Fibroblast of skin of back (primary cell): ENCODE results near the gene GPC5.
"Not testable (repeated sequence)": the region's sequence is repeated elsewhere in the genome, so short reads cannot be mapped to it uniquely, and the experiment has no call there.

Experiments used
- DNase-seq: peaks from one replicate; pipeline ENCODE4 v3.0.0-alpha.2; 2013

GPC5 gene

DNA sequence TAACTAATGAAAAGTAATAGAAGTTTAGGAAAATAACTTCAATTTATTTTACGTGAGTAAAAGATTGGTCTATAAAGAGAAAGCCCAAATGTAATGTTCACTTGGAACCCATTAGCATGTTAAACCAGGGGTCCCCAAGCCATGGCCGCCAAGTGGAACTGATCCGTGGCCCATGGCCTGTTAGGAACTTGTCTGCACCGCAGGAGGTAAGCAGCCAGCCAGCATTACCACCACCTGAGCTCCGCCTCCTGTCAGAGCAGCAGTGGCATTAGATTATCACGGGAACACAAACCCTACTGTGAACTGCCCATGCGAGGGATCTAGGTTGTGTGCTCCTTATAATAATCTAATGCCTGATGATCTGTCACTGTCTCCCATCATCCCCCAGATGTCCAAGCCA lies 1009.4 kb downstream of the GPC5 start:
- DNase-seq, result no peak

DNA sequence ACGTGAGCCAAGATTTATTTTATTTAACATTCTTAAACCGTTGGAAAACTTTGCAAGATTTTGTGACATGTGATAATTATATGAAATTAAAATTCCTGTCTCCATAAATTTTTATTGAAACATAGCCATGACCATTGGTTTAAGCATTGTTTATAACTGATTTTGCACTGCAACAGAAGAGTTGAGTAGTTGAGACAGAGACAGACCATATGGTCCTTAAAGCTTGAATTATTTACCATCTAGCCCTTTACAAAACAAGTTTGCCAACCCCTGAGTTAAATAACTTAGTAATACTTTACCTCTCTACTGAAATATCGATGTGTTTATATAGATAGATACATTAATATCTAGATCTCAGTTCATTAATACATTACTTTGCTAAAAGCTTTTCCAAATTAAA lies 1014.1 kb downstream of the GPC5 start:
- DNase-seq, result no peak

DNA sequence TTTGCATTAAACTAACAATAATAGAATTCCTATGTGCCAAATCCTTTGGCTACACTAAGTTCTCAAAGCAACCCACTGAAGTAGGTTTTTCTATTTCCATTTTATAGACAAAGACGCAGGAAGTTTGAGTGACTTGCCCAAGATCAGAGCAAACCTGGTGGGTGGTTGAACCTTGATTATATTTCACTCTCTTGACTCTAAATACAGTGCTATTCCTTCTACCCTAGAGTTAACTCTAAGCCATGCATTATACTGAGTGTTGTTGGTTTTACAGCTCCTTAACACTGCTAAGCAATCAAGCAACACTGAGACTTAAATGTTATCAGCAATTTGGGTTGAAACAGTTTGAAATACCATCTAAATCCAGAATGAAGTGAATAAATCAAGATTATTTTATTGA lies 1014.6 kb downstream of the GPC5 start:
- no peak for DNase-seq

DNA sequence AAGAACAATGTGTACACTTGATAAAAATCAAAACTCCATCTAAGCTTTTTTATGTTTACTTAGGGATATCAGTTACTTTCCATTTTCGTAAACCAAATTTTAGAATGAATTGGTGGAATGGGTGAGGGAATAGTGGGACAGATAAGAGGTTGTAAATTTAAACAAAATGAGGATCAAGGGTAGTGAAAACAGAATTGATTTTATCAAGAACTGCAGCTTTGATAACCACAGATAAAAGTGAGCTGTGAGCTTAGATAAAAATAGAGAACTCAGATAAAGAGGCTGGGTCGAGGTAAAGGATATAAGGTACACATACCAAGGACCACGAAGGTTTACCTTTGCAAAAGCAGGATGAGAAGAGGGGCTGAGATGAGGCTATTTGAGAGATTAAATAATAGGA lies 1015.0 kb downstream of the GPC5 start:
- DNase-seq, result no peak

DNA sequence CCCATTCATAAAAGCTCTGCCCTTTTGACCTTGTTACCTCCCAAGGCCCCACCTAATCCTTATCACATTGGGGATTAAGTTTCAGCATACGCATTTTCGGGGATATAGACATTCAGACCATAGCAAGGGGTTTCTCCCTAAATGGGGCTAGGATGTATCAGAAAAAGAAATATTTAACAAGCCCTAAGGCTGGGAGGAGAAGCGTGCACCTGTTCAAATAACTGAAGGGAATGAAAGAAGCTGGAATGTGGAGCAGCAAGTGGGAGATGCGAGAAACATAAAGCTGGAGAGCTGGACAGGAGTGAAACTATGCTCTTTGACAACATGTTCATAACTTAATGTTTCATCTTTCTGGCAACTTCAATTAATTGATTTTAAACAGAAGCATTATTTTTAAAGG lies 1016.4 kb downstream of the GPC5 start:
- no peak for DNase-seq

DNA sequence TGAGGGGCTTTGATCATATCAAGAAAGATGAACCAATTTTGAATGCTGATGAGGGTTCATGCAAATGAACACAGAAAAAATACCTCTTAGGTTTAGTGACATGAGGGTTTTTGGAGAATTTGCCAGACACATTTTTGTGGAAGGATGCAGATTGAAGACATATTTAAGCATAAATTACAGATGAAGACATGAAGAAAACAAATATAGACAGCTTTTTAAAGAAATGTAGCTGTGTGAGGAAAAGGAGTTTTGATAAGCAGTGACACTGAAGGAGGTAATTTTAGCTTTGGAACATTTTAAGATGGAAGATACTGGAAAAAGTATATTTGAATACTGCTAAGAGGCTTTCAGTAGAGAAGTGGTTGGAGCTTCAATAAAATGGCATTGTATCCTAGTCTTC lies 1017.4 kb downstream of the GPC5 start:
- DNase-seq, result no peak

DNA sequence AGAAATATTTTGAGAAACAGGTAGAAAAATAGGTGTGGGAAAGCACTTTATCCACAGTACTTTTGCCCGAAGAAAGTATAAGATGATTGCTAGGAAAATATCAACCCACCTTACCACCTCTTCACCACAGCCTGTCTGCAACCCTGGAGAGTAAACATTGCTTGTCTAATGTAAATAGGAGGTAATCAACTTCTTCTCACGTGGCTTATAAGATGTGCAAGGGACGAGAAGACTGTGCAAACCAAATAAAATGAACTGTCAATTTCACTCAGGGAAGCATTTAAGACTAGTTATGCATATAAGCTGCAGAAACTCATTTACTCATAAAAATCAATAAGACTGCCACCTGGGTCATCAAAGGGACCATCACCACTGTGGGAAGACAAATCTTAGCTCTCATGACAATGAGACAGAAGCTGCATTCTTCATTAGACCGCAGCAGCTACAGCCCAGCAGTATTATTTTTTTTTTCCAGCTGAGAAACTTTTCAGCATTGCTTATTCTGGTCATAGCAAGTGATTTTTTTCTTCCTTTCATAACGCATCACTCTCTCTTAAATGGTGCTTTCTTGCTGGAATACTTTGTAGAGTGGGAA lies 1020.5 kb downstream of the GPC5 start:
- no peak for DNase-seq

DNA sequence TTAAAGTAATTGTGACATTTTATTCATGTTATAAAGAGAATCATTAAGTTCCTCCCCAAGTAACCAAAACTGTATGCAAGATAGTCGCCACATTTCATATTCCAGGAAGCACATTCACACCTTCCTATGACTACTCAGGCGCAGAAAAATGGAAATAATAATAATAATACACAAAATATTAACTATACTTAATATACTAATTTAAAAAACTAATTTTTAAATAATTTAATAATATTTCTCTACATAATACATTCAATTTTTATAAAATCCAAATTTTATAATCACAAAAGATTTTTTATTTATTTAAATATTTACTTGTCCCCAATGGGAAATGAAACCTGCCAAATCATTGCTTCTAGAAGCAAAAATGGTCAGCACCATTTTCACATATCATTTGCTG lies 1030.8 kb downstream of the GPC5 start:
- DNase-seq, result no peak

DNA sequence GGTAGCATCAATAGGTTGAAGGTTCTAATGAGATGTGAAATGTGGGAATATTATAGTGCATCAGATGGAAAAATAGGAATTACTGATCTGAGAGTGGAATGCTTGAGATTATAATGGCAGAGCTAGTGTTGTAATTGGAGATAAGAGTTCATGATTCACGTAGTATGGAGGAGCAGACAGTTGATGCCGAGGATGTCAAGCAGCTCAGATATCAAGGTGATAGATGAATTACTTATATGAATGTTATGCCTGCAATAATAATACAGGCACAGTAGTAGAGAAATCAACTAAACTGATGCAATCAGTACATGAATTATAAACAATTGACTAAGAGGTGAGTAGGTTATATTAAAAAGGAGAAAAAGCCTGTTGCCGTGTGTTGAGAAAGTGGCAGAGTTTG lies 1035.0 kb downstream of the GPC5 start:
- DNase-seq, result no peak

DNA sequence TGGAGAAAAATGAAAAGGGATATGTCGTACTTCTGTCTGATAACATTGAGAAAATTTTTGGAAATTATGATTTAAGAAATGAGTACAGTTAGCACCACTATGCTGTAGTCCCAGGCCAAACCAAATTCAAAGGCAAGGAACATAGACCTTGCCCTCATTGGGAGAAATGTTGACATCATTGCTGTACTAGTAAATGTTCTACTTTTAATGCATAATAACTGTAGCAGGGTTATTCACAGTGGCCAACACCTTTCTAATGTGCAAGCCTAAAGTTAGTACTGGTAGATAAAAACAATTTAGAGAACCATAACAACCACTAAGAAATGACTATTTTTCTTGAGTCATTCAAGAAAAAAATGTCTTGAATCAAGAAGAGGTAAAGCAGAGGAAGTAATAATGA lies 1035.5 kb downstream of the GPC5 start:
- no peak for DNase-seq

DNA sequence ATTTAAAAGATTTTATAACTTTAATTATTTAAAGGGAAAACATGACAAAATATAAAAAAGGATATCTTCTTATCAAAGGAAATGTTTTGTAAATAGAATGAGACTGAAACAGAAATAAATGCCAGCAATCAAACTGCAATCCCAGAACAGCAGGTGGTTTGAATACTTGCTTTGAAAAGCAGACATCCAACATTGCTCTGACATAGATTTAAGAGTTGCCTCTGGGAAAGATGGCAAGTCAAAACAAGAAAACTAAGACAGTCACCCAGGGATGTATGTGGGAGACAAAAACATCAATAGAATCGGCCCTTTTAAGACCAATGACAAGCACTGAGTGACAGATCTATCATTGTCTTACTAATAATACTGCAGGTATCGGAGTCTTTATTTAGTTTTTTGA lies 1038.5 kb downstream of the GPC5 start:
- DNase-seq, result no peak

DNA sequence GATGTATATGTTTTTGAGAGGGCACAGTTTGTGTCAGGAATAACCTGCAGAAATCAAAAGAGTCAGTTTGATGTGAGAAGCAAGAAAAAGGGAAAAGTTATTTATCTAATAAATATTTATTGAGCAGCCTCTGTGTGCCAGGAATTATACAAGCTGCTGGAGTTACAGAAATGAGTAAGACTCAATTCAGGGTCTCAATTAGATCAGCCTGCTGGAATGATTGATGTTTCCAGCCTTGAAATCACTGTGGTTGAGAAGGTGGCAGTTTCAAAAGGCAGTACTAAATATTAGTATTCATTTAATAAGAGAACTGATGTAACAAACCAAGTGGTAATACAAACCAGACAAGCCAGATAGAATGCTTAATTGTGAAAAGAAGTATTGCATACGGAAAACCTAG lies 1045.8 kb downstream of the GPC5 start:
- no peak for DNase-seq

DNA sequence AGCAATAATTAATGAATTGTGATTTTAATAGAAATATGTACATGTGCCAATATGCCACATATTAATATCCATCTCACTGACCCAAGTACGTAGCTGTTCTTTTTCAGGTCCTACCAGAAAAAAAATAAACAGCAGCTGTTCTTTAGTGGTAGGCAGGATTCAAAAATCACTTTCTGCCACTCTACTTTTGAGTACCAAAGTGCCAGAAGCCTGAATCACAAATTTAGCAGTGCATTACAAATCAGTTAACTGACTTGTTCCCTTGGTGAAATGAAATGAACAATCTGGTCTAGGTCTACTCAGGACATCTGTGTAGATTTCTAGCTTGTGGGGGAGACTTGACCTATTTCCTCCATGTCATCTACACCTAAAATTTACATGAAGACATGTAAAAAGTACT lies 1052.6 kb downstream of the GPC5 start:
- DNase-seq, result no peak

DNA sequence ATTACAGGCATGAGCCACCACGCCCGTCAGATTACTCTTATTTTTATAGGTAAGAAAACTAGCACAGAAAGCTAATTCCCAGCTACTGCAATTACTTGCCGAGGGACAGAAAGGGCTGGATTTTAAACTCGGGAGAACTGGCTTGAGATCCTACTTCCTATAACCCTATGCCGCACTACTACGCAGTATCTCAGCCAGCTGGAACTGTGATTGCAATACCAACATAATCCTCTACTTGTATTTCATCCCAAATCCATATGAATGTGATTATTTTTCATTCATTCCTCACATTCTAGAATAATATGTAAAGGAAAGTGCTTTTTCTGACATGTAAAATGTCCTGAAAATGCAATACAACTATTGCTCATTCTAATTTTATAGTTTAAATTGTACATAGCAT lies 1054.4 kb downstream of the GPC5 start:
- no peak for DNase-seq

DNA sequence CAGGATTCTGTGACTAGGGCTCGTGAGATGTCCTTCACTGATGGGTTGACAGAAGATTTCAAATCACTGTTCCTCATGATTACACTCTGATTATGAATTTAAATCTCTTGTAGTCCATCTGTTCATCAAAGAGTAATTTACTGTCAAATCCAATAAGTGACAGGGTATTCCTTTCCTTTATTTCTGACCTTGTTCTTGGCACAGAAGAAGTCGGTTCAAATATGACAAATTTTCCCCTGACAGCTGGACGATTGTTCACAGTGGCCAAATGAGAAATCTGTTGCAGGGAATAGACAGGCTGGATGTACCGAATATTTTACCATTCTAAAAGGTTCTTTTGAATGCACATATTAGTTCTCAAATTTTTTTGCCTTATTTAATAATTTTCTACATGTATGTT lies 1060.9 kb downstream of the GPC5 start:
- DNase-seq, result no peak

DNA sequence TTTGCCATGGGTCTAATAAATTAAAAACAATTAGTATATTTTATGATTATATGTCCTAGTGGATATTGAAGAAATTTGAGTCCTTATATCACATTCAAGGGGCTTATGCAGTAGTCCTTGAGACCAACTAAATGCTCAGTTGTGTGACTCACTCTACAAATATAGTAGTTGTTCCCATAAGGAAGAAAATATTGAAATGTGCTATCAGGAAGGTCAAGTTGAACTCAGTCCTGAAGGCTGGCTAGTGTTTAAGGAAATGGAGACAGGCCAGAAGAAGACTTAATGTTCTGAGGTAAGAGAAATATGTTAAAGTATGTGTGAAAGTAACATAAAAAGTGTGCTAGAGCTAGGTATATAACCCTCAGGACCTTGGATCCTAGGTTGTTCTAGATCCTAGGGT lies 1062.1 kb downstream of the GPC5 start:
- DNase-seq, result peak; percentile 2

DNA sequence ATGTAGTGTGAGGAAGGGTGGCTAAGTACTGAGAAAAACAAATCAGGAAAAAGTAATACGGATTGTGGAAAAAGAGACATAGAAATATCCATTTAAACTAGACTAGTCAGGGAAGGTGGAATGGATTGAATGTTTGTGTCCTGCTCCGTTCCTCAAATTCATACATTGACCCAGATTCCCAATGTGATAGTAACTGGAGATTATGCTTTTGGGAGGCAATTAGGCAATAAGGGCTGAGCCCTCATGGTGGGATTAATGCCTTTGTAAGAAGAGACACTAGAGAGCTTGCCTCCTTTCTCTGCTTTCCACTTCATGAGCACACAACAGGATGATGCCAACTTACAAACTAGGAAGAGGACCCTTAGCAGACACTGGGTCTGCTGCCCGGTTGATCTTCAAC lies 1063.0 kb downstream of the GPC5 start:
- no peak for DNase-seq

DNA sequence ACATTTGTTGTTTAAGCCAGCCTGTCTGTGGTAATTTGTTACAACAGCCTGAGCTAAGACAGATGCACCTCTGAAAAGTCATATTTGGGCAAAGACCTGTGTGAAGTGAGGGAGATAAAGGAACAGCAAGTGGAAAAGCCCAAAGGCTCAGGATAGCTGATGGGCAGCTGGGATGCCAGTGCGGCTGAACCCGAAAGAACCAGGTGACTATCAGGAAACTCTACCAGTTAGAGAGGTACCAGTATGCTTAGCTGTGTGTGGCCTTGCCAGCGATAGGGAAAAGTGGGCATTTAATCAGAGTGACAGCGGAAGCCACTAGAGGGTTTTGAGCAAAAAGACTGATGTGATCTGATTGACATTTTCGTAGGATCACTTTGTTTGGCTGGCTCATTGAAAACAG lies 1063.4 kb downstream of the GPC5 start:
- no peak for DNase-seq

DNA sequence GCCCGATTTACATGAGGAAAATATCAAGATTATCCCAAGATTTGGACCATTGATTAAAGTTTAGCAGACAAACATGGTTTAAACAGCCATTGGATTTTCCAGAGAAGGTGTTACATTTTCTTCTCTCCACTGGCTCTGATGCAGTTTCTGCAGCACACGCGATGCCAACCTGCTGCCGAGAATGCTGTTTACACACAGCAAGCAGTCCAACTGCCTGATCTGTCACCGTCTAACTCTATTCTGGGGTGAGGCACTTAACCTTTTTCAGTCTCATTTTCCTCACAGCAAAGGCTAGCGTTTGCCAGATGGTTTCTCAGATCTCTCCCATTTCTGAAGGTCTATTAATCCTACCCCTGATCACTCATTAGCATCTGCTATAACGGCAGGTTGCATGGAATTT lies 1064.7 kb downstream of the GPC5 start:
- no peak for DNase-seq

DNA sequence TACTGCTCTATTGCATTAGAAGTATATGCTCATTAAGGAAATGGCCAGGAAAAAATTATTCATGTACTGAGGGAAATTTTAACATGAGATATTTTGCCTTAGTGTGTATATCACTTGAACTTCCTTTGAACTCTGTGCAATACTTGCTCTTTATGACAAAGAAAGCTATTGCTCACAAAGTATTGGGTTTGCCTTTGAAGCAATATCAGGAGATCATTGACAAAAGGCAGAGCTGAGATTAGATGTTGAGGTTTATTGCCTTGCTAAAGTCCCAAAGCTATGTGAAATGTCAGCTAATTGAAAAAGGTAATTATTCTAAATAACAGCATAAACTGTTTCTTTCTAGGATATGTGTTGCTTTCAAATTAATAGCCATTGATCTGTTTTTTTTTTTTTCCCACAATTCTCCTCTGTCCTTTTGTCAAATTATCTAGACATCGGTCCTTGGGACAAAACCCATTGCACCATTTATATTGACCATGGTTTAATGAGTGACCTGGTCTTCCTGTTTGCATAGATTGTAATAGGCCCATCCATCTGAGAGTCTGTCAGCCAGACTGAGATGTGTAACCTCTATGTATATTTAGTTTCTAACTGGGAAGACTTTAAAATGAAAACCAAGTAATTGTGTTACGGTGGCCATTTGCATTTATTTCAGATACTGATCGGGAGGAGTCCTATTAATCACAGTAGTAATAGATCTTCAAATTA lies 1075.5 kb downstream of the GPC5 start:
- DNase-seq, result no peak

DNA sequence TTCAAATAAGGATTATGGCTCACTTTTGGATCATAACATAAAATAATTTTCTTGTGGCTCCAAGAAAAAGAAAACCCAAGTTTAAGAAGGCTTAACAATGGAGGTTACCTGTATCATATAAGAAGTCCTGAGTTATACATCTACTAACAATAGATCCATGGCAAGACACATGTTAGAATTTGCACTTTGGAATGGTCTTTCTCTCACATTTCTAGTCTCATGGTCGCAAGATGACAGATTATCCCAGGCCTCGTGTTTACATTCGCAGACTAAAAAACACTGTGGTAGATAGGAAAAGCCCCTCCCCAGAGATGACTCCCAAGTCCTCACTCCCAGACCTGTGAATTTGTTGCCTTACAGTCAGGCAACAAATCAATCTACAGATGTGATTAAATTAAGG lies 1082.0 kb downstream of the GPC5 start:
- DNase-seq, result no peak

DNA sequence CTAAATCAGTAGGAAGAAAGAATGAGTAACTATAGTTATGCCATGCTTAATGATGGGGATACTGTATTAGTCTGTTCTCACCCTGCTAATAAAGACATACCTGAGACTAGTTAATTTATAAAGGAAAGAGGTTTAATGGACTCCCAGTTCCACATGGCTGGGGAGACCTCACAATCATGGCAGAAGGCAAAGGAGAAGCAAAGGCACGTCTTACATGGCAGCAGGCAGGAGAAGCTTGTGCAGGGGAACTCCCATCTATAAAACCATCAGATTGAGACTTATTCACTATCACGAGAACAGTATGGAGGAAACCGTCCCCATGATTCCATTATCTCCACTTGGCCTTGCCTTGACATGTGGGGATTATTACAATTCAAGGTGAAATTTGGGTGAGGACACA lies 1084.4 kb downstream of the GPC5 start:
- not testable (repeated sequence) for DNase-seq

DNA sequence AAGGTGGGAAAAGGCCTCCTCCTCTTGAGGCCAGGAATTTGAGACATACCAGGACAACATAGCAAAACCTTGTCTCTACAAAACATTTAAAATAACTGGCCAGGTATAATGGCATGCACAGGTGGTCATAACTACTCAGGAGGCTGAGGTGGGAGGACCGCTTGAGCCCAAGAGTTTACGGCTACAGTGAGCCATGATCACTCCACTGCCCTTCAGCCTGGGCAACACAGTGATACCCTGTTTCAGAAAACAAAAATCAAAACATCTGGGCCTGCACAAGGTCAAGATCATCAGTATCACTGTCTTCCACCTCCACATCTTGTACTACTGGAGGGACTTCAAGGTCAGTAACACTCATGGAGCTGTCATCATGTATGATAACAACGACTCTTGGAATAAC lies 1085.5 kb downstream of the GPC5 start:
- DNase-seq, result no peak

DNA sequence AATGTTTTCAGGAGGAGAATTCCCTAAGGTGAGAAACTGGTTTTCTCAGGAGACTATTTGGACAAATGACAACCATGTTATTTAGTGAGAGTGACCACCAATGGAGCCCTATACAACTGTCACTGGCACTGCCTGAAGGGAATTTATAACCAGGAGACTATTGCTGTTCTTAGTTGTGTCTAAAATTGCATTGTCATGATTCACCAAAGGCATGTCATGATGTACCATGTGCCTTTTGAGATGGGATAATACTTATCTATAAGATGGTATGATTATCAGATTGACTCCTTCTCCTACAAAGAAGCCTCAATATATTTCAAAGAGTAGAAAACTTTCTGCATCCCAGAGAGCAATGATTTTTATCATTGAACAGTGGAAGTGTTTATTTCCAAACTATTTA lies 1088.8 kb downstream of the GPC5 start:
- DNase-seq, result no peak

DNA sequence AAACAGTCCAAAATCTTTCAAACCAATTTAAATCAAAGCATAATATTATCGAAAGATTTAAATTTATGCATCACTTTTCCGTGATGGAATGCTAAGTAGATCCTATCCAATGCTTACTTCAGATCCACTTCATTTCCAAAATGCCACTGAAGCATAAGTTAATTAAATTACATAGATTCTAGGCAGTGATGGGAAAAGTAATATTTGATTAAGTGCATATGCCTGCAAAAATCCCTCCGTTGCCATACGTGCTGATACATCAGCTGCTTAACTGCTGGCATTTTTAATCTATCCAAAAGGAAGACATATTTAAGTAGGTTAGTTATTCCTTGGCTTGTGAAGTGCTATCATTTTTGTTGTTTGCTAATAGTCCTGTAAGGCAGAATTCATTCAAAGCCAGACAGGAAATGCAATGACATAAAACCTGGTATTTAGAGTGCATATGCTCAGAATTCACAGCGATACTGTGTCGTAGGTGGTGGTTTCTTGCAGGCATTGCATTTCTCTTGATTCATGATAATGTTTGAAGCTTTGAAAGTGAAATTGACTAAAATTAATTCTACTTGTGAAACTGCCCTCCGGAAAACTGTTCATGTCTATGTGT lies 1089.9 kb downstream of the GPC5 start:
- DNase-seq, result no peak
